D721Med (cell line): ENCODE data around the gene VIM.

ENCODE experiments used
- DNase-seq: peaks from one replicate; pipeline ENCODE4 v3.0.0; 2011; ENCODE audit warnings: low spot score; ENCODE audit not compliant: insufficient read length
- FAIRE-seq: peaks from 2 replicates; lab custom pipeline; 2011; peaks lifted over from hg19 to GRCh38; lab: Jason Lieb, UNC
- TF ChIP-seq, protein P1 (sequence below): IDR thresholded peaks from 2 replicates; pipeline ENCODE4 v1.5.1; 2012; ENCODE audit warnings: mild to moderate bottlenecking, control low read depth; ENCODE audit not compliant: insufficient read depth; ENCODE audit errors: missing control alignments

Gene VIM

GRCh38 chr10:17272648-17273047 lies 44.6 kb downstream of the VIM start:
- DNase-seq (no peak), FAIRE-seq (no peak)
- TF ChIP-seq, protein P1, sequence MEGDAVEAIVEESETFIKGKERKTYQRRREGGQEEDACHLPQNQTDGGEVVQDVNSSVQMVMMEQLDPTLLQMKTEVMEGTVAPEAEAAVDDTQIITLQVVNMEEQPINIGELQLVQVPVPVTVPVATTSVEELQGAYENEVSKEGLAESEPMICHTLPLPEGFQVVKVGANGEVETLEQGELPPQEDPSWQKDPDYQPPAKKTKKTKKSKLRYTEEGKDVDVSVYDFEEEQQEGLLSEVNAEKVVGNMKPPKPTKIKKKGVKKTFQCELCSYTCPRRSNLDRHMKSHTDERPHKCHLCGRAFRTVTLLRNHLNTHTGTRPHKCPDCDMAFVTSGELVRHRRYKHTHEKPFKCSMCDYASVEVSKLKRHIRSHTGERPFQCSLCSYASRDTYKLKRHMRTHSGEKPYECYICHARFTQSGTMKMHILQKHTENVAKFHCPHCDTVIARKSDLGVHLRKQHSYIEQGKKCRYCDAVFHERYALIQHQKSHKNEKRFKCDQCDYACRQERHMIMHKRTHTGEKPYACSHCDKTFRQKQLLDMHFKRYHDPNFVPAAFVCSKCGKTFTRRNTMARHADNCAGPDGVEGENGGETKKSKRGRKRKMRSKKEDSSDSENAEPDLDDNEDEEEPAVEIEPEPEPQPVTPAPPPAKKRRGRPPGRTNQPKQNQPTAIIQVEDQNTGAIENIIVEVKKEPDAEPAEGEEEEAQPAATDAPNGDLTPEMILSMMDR, result no peak

DNA sequence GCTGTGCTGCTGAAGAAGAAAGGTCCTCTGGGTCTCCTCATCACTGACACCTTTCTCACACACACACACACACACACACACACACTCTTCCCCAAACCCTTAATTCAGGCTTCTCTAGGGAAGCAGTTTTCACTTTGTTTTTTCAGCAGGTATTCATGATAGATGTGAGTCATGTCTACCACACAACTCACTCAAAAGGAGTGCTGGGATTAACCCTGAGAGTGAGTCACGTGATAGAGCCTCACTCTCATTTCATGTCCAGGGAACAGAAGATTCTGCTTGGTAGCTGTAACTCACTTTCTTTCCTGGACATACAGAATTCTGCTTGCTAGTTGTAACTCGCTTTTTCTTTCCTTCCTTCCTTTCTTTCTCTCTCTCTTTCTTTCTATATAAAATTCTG lies 45.4 kb downstream of the VIM start:
- FAIRE-seq, result no peak

GRCh38 chr10:17276756-17277424 lies 48.8 kb downstream of the VIM start:
- no peak for DNase-seq
- no peak for FAIRE-seq
- TF ChIP-seq, protein P1, result no peak

More for the DNA sequence above, 45.4 kb downstream of the VIM start:
- no peak for DNase-seq
- TF ChIP-seq, protein P1, result no peak

DNA sequence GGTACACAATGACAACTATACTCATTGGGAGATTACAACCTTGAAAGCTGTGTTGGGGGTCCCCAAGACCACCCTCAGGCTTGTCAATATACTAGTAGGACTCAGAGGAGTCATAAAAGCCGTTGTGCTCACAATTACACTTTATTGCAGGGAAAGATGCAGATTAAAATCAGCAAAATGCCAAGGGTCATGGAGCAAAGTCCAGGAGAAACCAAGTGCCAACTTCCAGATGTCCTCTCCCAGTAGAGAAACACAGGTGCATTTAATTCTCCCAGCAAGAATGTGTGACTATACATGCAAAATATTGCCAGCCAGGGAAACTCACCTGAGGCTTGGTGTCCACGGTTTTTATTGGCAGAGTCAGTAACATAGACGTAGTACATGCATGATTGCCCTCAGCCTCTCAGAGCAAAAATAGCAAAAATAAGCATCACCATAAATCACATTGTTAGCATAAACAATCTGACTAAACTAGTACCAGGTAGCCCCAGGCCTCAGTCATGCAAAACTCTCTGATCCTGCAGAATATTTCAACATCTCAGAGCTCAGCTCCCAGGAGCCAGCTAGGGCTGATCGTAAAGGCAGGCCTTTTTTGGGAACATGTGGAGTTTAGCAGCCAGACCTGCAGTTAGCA lies 50.7 kb downstream of the VIM start:
- no peak for DNase-seq
- FAIRE-seq, result no peak
- TF ChIP-seq, protein P1, result no peak

- no peak for FAIRE-seq
- TF ChIP-seq, protein P1, result no peak
These were observed 54.3 kb downstream of the VIM start for GRCh38 chr10:17282311-17282710.

DNA sequence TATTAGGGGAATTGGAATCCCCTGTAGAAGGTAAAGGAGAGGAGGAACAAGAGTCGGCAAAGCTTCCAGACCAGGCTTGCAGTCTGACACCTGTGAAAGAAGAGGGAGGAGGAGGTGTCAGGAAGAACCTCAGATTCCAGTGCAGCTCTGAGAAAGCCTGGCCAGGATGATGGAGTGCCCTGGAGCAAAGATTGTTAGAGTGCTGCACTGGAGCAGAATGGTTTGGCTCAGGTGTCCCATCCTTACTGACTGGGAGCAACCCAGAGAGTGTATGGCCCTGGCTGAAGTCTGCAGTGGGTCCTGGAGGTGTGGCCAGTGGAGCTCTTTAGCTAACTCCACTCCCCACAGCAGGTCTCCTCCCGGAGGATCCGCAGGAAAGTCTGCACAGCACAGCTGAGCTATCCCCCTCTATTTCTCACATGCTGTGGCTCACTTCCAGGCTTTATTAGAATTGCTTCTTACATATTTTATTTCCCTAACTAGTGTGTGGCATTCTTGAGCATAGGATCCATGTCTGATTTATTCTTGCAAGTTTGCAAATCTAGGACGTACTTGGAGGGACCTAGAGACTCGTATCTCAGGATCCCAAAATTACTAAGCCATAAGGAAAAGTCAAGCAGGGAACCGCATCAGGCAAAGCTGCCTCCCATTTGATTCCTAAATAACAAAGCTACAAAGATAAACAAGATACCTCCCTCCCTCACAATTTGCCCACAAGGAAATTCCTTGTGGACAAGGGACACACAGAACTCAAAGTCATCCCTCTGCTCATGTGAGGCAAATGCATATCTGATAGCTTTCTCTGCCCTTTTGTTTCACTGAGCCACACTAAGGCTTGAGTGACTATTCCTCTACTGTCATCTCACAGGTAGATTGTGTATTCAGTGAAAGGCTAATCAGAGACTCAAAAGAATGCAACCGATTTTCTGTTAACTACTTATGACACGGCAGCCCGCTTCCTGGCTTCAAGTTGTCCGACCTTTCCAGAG lies 58.8 kb downstream of the VIM start:
- TF ChIP-seq, protein P1, result no peak
- FAIRE-seq, result no peak

More at GRCh38 chr10:17282311-17282710, 54.3 kb downstream of the VIM start:
- DNase-seq, result no peak

More for the DNA sequence above, 58.8 kb downstream of the VIM start:
- no peak for DNase-seq
